HG03342 (cell line): ENCODE measurements around the gene ACACA.

Experiments
- ATAC-seq: cut with Tn5 transposase; IDR thresholded peaks from one replicate; pipeline ENCODE4 v1.9.1; 2021; ENCODE audit warnings: mild to moderate bottlenecking, moderate library complexity; ENCODE audit not compliant: unreplicated experiment

ACACA gene

DNA sequence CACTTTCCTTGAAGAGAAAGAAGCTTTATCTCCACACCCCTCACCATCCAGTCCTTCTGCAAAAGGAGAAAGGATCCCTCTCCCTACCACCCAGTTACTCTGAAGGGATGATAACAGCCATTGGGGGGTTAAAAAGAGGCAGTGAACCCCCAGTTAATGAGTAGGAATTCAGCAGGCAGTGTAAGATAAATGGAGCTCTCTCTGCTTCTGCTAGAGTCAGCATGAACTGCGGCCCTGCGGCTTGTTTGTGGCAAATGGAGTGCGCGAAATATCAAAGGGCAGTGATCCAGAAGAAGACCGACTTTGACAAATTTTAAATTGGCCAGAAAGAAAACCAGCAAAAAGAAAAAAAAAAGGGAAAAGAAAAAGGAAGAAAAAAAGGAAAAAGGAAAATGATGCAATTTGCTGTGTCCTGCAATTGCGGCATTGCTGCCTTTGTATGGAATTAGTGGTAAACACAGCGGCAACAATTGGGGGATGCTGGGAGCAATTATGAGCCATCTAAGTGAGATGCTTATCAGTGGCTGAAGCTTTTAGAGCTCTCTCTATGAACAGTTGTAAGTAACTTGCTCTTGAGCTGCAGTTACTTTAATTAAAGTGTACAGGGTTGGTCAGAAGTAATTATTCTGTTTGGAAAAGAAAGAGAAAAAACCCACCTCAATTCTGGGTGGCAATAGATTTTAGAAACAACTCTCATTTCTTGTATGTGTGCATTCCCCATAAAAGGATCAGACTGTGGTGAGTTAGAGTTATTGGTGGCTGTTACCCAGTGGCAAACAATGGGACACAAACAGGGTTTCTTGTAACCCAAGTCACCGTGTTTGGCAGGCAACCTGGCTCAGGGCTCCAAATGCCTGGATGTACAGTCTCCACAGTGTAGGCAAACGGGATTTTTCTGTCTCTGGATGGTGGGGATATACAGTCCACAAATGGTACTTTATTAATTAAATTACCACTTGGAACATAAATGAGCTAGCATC is 296.6 kb downstream of the ACACA start:
- ATAC-seq, result no peak

DNA sequence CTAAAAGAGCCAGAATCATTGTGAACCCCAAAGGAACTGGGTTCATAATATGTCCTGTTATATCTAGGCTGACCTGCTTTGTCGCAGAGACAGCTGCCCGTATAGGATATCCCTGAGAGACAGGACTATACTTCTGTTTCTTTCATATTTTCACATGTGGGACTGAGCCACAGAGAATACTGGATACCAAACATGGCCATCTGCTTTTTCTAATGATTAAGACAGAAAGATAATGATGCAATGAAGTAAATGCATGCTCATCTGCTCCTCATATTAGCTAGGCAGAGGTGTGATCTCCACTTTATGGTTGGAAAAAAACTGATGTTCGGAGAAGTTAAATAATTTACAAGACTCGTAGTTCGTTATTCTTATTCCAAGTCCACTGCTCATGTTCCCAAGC is 297.5 kb downstream of the ACACA start:
- ATAC-seq, result no peak

DNA sequence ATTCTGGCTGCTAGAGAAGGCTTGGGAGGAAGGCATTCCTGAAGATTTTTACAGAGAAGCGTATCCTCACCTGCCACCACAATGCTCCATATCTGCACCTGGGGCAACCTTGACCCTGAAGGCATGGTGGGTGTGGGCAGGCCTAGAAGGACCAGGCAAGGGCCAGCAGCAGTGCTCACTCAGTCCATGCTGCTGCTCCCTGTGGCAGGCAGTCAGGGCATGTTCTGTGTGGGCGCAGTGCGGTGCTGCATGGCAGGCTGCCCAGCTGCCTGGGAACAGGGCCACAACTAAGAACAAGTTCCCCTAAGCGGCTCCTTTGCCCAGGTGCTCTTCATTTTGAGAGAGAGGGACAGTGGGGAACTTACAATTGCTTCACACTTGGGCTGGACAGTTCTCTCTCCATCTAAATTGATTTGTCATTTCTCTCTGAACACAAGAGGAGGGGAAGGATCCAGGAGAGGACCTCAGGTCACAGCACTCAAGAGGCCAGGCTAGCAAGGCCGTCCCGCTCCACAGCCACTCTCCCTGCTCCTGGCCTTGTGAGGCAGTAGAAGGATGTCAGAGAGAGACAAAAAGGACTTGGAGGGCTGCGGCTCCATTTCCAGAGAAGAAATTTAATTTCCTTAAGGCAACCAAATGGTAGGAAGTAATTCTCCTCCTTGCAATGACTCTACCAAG is 299.1 kb downstream of the ACACA start:
- no peak for ATAC-seq

DNA sequence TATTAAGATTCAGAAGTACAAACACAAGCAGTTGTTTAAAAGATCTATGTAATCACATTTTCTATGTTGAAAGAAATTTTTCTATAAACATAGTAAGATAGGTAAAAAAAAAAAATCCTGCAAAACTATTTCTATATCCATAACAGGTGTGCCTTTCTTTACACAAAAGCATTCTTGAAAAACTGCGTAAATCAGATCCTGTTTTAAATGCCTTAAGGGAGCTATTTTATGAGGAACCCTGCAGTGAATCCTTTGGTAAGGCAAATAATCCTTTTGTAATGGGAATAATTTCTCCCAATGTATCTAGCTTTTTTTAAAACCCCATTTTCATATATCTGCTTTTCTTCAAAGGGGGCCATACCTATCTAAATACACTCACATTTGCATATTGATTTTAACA is 300.6 kb downstream of the ACACA start:
- ATAC-seq, result no peak

DNA sequence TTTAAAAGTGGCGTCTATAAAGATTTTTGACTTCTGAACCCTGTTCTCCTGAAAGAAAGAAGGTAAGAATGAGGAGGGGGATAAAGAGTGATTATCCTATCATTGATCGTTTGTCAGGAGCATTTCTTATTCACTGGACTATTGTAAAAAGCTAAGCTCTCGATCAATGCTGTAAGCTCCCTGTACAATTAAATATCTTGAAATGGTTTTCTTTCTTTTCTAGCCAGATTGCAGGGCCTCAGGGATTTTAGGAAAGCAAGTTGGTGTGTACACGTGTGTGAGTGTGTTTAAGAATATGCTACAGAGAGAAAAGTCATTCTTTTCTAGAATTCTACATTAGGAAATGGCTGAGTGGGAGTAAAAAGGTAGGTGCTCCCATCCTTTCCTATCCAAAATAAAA is 303.4 kb downstream of the ACACA start:
- no peak for ATAC-seq

DNA sequence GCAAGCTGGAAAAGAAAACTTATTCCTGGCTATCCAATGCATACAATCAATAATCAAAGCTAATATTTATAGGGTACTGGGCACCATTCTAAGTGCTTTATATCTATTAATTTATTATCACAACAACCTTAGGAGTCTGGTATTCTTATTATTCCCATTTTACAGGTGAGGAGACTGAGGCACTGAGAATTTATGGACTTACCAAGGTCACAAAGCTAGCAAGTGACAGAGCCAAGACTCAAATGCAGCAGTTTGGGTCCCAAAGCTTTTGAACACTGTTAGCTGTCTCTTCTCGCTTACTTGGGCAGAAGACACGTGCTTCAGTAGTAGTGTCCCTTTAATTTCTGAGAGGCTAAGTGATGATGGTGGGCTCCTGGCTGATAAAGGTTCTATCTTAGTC is 305.3 kb downstream of the ACACA start:
- ATAC-seq, result no peak

DNA sequence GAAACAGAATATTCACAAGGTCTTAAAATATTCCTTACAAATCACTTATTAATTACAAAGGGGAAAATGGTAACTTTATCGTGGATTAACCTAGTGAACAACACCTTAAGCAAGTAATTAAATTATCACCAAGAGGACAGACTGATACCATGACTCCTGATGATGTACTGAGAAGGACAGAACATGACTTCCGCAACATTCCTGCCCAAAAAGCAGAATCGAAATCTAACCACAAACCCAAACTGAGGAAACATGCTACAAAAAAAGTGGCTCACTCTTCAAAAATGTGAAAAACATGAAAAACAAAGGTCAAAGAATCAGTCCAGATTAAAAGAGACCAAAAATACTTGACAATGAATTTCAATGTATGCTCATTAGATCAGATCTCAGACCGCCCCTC is 306.4 kb downstream of the ACACA start:
- ATAC-seq, result no peak

DNA sequence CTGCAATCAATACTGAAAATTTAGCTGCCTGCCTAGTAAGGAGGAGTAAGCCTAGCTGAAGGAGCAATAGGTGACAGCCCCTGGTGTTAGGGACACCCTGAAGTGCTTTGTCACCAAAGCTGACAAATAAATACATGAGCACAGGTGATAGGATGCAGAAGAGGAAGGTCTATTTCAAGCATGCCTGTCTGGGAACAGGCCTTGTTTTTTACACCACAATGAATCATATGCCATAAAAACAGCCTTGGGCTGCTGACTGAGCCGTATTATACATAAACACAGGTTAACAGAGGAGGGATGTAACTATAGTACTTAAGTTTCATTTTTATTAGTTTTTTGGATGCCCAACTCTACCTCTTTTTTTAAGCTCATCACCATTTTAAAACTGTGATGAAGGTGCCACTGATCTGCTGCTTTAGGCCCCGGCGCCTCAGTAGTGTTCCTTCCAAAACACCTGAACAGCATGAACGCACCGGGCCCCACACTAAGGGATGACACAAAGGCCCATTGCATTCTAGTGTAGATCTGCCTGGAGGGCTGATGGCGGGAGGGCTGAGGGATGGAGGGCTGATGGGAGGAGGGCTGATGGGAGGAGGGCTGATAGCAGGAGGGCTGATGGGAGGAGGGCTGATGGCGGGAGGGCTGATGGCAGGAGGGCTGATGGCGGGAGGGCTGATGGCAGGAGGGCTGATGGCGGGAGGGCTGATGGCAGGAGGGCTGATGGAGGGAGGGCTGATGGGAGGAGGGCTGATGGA is 307.5 kb downstream of the ACACA start:
- ATAC-seq, result no peak

DNA sequence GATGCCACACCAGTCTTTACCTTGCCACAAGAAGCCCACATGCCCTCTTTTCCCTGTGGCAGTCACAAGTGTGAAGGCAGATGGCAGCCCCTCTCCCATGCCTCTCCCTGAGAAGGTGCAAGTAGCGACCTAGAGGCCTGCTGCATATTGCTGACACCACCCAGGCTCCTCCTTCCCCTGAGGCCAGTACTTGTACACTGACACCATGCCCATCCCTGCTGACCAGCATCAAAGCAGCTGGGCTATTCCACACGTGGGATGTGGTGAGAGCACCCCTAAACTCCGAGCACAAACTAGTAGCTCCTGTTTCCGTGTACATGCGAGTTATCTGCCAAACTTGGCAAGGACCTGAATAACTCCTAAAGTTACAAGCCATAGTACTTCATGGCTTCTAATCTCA is 308.5 kb downstream of the ACACA start:
- ATAC-seq, result no peak

DNA sequence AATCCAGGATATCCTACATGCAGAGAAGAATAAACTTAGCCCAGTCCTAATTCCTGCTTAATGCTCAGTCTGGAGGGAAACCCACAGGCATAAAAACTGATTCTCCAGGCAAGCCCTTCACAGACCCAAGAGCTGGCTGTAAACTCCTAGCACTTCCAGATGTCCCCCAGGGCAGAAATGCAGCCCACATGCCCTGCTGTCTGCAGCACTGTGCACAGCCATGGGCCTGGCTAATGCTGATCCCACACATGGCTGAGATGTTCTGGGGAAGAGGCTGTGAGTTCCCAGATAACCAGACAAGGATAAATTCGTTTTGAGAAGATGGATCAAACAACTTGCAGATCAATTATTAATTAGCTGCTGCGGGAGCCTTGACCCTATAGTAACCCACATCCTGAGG is 309.5 kb downstream of the ACACA start:
- ATAC-seq, result no peak

DNA sequence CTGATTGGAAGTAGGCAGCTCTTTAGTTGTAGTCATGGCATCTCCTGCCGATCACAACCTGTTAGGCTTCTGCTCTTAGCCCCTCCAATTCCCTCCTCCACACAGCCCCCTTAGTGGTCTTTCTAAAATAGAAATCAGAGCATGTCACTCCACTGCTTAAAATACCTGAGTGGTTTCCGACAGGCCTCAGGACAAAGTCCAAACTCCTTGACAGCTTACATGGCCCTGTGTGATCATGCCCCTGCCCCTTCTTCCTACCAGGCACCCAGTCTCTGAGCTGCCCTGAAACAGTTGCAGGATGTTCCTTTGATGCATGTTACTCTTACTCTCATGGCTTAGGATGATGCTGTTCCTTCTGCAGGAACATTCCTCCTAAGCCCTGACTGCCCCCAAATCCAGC is 310.6 kb downstream of the ACACA start:
- no peak for ATAC-seq

DNA sequence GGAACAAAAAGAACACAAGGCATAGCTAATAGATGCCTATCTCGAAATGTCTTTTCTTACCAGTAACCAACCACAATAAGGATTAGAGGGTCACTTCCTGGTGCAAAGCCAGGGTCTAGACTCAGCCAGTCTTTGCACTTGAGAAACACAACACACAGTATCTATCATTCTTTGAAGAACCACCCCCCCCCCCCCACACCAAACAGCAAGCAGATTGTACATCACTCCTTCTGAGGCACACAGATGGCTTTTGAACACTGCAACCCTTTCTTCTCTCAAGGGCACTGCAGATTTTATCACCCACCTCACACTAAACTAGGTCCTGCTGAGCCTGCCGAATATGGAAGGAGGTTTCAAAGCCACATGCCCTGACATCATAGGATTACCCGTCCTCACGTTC is 312.2 kb downstream of the ACACA start:
- ATAC-seq, result no peak

DNA sequence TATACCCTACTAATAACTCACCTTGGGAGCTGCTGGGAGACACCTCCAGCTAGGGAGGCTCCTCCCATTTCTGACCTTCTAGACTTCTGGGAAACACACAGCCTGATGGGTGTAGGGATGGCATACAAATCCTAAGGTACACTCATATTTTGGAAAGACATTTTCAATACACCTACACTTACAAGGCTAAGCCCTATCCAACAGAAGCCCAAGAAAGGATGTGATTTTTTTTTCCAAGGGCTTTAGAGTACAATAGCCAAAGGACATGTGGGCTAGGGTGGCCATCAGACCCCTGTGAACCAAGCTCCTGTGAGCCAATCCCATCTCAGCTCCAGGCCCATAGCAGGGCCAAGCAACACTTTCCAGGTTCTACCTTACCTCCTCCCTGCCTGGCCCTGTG is 313.9 kb downstream of the ACACA start:
- ATAC-seq, result no peak

DNA sequence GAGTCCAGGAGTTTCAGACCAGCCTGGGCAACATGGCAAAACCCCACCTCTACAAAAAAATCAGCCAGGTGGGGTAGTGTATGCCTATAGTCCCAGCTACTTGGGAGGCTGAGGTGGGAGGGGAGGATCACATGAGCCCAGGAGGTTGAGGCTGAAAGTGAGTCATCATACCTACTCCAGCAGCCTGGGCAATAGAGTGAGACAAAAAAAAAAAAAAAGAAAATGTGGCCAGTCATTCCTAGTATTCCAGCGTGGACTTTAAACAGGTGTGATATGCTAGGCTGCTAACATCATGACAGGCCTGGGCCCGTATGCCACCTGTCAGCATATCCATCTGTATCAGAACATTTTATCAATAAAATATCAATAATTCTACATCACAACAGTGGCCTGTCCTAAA is 314.6 kb downstream of the ACACA start:
- ATAC-seq, result no peak

DNA sequence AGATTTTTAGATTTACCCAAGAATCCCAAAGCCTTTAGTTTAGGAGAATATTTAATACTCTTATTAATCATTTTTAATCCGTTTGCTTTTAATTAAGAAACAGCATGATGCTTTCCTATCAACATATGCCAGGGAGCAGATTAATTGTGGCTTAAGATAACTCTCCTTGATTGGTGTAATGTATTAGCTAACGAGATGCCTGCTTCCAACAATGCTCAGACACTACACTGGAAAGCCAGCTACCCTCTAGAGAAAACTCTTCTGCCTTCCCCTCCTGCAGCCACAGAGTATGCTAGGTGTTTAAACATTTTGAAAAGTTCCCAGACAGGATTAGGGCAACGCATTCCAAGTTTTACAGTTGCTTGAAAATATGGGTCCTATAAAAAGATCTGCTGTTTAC is 315.7 kb downstream of the ACACA start:
- no peak for ATAC-seq

DNA sequence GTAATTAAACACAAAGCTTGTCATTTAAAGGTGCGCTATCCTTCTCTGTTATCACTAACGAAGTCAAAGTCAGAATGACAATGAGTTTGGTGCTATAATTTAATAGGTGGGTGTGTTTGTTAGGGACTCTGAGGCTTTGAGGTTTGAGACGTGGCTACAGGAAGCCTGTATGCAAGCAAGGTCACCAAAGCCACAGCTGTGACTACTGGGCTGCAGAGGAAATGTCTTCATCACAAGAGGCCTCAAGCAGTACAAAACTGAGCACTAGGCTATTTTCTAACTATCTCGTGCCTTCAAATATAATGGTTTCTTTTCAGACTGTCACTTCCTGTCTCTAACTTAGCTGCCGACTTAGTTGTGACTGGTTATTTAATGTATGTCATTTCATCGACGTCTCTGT is 316.7 kb downstream of the ACACA start:
- no peak for ATAC-seq

DNA sequence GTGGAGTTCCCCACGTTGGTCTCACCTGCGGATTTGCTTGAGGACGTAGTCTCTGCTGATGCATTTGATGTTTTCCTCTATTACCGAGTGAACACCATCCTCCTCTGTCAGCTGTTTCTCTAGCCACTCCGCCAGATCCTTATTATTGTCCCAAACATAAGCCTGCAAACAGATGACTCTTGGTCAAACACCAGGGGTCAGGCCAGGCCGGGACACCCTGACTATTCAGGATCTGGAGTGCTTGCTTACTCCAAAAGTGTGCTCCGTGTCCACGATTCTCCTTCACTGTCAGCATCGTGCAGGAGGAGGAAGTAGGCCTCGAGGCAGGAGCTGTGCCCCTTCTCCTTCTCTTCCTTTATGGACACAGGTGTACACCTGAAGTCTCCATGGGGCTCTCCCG is 317.7 kb downstream of the ACACA start:
- no peak for ATAC-seq

DNA sequence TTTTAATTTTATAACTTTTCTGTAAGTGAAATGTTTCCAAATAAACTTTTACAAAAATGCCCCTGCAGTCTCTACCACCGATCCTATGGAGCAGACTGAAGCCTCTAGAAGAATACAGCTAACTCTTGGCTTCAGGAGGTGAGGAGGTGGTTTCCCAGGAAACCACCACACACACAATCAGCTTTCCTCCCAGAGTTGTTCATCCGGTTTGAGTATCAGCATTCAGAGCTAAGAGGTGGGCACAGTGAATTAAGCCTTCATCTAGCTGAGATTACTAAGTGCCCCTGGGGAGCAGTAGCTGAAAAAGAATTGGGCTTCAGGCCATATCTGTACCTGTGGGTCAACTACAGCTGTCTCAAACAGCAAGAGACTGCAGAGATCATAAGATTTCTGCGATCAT is 318.2 kb downstream of the ACACA start:
- no peak for ATAC-seq

DNA sequence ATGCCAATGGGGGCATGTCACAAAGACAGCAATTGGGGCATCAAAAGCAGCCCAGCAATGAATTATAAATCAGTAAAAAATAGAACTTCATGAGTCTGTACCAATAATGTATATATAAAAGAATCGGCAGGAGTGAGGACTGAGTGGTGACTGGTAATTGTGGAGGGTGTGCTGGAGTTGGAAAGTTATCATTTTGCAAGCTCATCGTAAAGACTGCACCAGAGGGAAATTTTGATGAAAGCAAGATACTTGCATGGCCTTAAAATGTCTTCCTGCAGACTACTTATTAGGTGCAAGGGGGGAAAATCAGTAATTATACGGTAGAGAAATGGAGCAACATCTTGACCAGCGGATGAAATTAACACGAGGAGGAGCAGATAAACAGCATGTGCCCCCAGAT is 319.0 kb downstream of the ACACA start:
- no peak for ATAC-seq

DNA sequence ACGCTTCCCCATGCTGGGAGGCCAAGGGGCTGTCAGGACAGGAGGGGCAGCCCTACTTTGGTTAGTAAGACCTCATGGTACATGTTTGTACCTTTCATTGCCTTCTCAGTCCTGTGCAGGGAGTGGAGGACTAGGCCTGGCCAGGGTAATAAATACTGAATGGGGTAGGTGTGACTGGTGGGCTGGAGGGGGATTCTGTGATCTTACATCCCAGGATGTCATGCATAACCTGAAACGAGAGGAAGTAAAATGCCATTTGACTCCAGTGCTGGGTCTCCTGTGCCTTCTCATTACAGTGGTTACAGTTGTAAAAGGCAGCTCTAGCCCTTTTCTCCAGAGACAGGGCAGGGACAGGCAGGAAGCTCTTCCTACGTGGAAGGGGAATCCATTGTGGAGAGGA is 319.7 kb downstream of the ACACA start:
- ATAC-seq, result no peak

DNA sequence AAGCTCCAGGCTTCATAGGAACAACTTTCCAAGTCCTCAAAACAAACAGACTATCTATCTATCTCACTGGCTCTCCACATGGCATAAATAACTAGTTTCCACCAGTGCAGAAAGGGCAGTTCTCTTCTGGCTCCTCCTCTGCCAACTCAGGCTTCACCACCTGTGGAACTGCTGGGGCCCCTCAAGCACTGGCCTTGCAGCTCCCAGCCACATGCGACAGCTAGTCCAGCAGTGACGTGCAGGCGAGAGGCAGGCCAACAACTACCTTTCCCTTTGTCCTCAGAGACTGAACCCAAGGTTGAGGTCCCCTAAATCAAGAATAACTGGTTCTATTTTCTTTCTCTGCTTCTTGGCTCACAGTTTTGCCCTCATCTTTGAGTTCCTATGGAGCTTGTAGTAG is 320.3 kb downstream of the ACACA start:
- ATAC-seq, result no peak

DNA sequence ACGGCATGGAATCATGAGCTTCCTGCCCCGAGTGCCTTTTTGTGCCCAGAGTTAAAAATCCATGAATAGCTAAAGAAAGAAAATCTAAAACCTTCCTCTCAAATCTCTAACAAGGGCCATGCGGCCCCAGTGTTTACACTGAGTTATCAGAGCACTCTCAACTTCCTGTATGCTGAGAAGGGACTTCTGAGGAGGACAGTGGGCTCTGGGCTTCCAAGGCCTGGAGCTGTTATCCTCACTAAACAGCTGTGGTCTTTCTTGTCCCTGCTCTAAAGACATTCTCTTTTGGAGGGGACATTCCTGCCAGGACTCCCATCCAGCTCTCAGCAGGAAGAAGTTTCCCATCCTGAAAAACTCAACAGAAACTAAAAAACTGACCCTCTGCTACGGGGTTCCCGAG is 322.3 kb downstream of the ACACA start:
- no peak for ATAC-seq
